K562 (cell line): ENCODE results near the gene ALG10. TPM values are rescaled to one million over a fixed set of nuclear protein-coding genes. Genes with fewer than 3 reads are reported as not detected.

Experiments used
- DEAF1 ChIP-seq: fragments of 450-650 bp; formaldehyde crosslinking; IDR thresholded peaks from 2 replicates; pipeline ENCODE4 v1.4.0; 2020; ENCODE audit warnings: mild to moderate bottlenecking, moderate library complexity
- EWSR1 ChIP-seq: fragments of 450-650 bp; IDR thresholded peaks from 2 replicates; pipeline ENCODE4 v1.6.1; 2018; ENCODE audit warnings: borderline replicate concordance, mild to moderate bottlenecking, low read depth, moderate library complexity; ENCODE audit not compliant: partially characterized antibody
- FOXP1 ChIP-seq: sonication (generic); formaldehyde crosslinking; IDR thresholded peaks from 2 replicates; pipeline ENCODE4 v1.8.0; 2022; ENCODE audit warnings: mild to moderate bottlenecking, missing genetic modification reagents
- HDAC3 ChIP-seq: fragments of 450-650 bp; IDR thresholded peaks from 2 replicates; pipeline ENCODE4 v1.6.1; 2018; ENCODE audit warnings: borderline replicate concordance, mild to moderate bottlenecking, moderate library complexity; ENCODE audit not compliant: partially characterized antibody
- HNRNPL ChIP-seq: fragments of 200-400 bp; formaldehyde crosslinking; IDR thresholded peaks from 2 replicates; pipeline ENCODE4 v1.6.1; 2017; ENCODE audit warnings: low read depth, mild to moderate bottlenecking, low read length
- PRMT5 ChIP-seq: sonication (generic); formaldehyde crosslinking; IDR thresholded peaks from 2 replicates; pipeline ENCODE4 v1.5.0; 2020; ENCODE audit warnings: missing genetic modification reagents
- SIN3A ChIP-seq, 2 experiments: fragments of 150-350 bp in 1 of 2; IDR thresholded peaks; 2 replicates each; pipeline ENCODE4 v1.6.1; 2011 to 2016; ENCODE audit warnings: borderline replicate concordance in 2 of 2, low read depth in 2 of 2, low read length in 2 of 2, mild to moderate bottlenecking in 2 of 2, moderate library complexity in 2 of 2; ENCODE audit not compliant: control insufficient read depth in 1 of 2
- SIX5 ChIP-seq, 2 experiments: IDR thresholded peaks; 2 replicates each; pipeline ENCODE4 v1.6.1; 2011; ENCODE audit warnings: low read length in 2 of 2, borderline replicate concordance in 1 of 2, low read depth in 1 of 2, mild to moderate bottlenecking in 1 of 2, moderate library complexity in 1 of 2; ENCODE audit not compliant: insufficient read depth in 1 of 2
- TRIM24 ChIP-seq, 2 experiments: fragments of 450-650 bp; IDR thresholded peaks; 2 replicates each; pipeline ENCODE4 v1.6.1; 2016
- YY1 ChIP-seq, 3 experiments: IDR thresholded peaks; 2 replicates each; pipeline ENCODE4 v1.6.1; 2011; ENCODE audit warnings: low read length in 2 of 3, mild to moderate bottlenecking in 2 of 3, moderate library complexity in 2 of 3, borderline replicate concordance in 1 of 3, control low read depth in 1 of 3, low read depth in 1 of 3; ENCODE audit not compliant: insufficient read depth in 3 of 3, insufficient replicate concordance in 2 of 3, control insufficient read depth in 1 of 3, insufficient read length in 1 of 3; ENCODE audit errors: extremely low read depth in 1 of 3
- ZBTB43 ChIP-seq: sonication (generic); formaldehyde crosslinking; IDR thresholded peaks from 2 replicates; pipeline ENCODE4 v1.8.0; 2023; ENCODE audit warnings: mild to moderate bottlenecking, missing genetic modification reagents
- ZFX ChIP-seq: sonication (generic); formaldehyde crosslinking; IDR thresholded peaks from 2 replicates; pipeline ENCODE4 v1.8.0; 2022; ENCODE audit warnings: mild to moderate bottlenecking, missing genetic modification reagents, moderate library complexity
- ZNF384 ChIP-seq: IDR thresholded peaks from 2 replicates; pipeline ENCODE4 v1.6.1; 2012; ENCODE audit warnings: low read depth, low read length, improper control_type of control experiment
- polyA plus RNA-seq, 8 experiments: library from polyadenylated mRNA; depleted of rRNA in 4 of 8; stranded (reverse) in 5 of 8; unstranded in 3 of 8; fragments of >200 nt; fragmentation: Nextera tagmentation in 2 of 8; fragmentation: Illumina TruSeq in 1 of 8; extraction: Ambion mirVana in 2 of 8; extraction: Trizol in 1 of 8; gene quantifications; 2 replicates each; pipeline versions ENCODE4 v1.2.1 to v1.2.3, GENCODE V29; 2011 to 2014; ENCODE audit warnings: inconsistent platforms in 1 of 8, missing spikeins in 1 of 8
- total RNA-seq, 7 experiments: library from RNA; depleted of rRNA in 6 of 7; stranded (reverse); fragments of >200 nt in 6 of 7; fragmentation: Illumina TruSeq in 2 of 7; extraction: Trizol in 2 of 7; gene quantifications; 2 replicates each; pipeline versions ENCODE4 v1.2.1 to v1.2.3, GENCODE V29; 2011 to 2021; ENCODE audit warnings: low replicate concordance in 1 of 7

The ALG10 gene
- total and polyA plus RNA-seq, 9 of the 15 experiments (the other 6 are each of a cell fraction or from before 2014, with no cell fraction given) = 2.4 to 14.7 (median 6.4) TPM

- TF ChIP-seq HDAC3 (no peak), ZFX (peak; percentile 47; the same call in 1 of the 2 replicates), ZBTB43 (CRISPR knock-in tag) (no peak), FOXP1 (CRISPR knock-in tag) (0 out of 2 replicates have a peak, but pooled peaks have one; percentile 29), DEAF1 (CRISPR knock-in tag) (0 out of 2 replicates have a peak, but pooled peaks have one; percentile 37), TRIM24 (IDR thresholded peaks at IDR 0.05) (peak in 1 of 2 experiments; percentile 34; a peak in 1 of 4 replicates), ZNF384 (peak; percentile 98), PRMT5 (no peak), YY1 (IDR thresholded peaks at IDR 0.05; ENCODE audit: borderline replicate concordance in 1 of 3, control insufficient read depth in 1 of 3, extremely low read depth in 1 of 3, insufficient read depth in 3 of 3, insufficient read length in 1 of 3, insufficient replicate concordance in 2 of 3, low read depth in 1 of 3, low read length in 2 of 3) (peak in 1 of 3 experiments; percentile 82), SIX5 (IDR thresholded peaks at IDR 0.05; ENCODE audit: borderline replicate concordance in 1 of 2, insufficient read depth in 1 of 2, low read depth in 1 of 2, low read length in 2 of 2) (peak in 1 of 2 experiments; percentile 44; a peak in 2 of 4 replicates), HNRNPL (no peak), EWSR1 (no peak), SIN3A (IDR thresholded peaks at IDR 0.05; ENCODE audit: borderline replicate concordance in 2 of 2, control insufficient read depth in 1 of 2, low read depth in 2 of 2, low read length in 2 of 2) (no peak)
These were observed at the start of gene ALG10 (continued) for GRCh38 chr12:34022079-34022830.
